GM12864 (cell line): ENCODE results near the gene ST3GAL3.

Experiments
- DNase-seq: peaks from one replicate; pipeline ENCODE4 v3.0.0-alpha.2; 2011; ENCODE audit warnings: low read depth
- H3K4me3 ChIP-seq: 2 replicates; pipeline ENCODE4 v1.5.1; 2011; ENCODE audit warnings: mild to moderate bottlenecking, low read depth, low read length, control low read depth
- CTCF ChIP-seq: IDR thresholded peaks from 2 replicates; pipeline ENCODE4 v1.5.1; 2011; ENCODE audit warnings: low read depth, mild to moderate bottlenecking, moderate library complexity, low read length, control low read depth, inconsistent platforms; ENCODE audit errors: missing control alignments

Gene ST3GAL3

GRCh38 chr1:43818691-43819090 lies 111.4 kb downstream of the ST3GAL3 start:
- TF ChIP-seq CTCF: no peak
- DNase-seq: no peak
- H3K4me3 ChIP-seq: no peak overlapping the region

GRCh38 chr1:43819357-43819756 lies 112.0 kb downstream of the ST3GAL3 start:
- no peak for DNase-seq
- H3K4me3 ChIP-seq: no peak overlapping the region
- TF ChIP-seq CTCF: no peak

- no peak for TF ChIP-seq CTCF
- H3K4me3 ChIP-seq: no peak overlapping the region
- DNase-seq: no peak
Observed at GRCh38 chr1:43821471-43821870, 114.1 kb downstream of the ST3GAL3 start.

DNA sequence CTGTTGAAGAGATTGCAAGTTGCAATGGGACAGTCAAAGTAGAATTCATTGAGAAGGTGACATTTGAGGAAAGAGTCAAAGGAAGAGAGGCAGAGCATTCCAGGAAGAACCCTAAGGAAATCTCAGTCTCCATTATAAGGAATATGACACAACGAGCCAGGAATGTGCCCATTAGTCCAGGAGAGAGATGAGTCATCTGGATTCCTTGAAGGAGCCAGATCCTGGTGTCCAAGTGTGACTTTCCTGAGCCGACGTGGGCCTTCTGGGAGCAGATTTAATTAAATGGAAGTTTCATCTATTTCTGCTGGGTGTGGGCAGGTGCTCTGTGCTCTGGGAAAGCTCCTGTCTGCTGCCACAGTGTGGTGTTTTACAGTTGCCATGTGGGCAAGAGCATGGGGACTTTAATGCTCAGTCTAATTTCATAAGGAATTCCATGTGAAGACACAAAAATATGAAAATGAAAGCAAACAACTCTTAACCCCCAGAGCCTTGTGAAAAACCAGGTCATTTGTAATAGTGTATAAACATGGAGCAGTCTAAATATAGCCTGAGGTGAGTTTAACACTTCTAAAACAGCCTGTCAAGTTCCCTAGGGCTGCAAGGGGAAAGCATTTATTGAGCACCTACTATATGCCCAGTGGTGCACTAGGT lies 114.8 kb downstream of the ST3GAL3 start:
- H3K4me3 ChIP-seq: no peak overlapping the region
- no peak for DNase-seq
- no peak for TF ChIP-seq CTCF

DNA sequence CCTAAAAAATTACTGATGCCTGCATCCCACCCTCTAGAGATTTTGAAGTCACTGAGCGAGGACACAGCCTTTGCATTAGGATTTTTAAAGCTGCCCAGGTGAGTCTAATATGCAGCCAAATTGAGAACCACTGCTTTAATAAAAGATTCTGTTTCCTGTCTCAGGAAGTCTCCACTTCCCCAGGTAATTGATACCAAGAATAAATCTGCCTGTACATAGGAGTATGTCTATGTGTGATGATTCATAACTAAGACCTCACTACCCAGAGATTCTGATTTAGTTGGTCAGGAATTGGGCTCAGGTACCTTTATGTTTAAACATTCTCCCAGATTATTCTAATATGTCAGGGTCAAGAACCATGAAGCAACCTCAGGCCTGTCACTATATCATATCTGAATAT lies 117.5 kb downstream of the ST3GAL3 start:
- no peak for TF ChIP-seq CTCF
- no peak for DNase-seq
- no peak overlapping the region for H3K4me3 ChIP-seq

DNA sequence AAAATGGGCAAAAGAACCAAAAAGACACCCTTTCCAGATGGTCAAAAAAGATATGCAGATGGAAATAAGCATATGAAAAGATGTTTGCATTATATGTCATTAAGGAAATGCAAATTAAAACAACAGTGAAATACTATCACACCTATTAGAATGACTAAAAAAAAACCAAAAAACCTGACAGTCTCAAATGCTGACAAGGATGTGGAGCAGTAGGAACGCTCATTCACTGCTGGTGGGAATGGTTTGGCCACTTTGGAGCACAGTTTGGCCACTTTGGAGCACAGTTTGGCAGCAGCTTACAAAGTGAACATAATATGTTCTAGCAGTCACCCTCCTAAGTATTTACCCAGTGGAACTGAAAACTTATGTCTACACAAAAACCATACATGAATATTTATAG lies 121.2 kb downstream of the ST3GAL3 start:
- no peak overlapping the region for H3K4me3 ChIP-seq
- no peak for DNase-seq
- TF ChIP-seq CTCF: no peak

DNA sequence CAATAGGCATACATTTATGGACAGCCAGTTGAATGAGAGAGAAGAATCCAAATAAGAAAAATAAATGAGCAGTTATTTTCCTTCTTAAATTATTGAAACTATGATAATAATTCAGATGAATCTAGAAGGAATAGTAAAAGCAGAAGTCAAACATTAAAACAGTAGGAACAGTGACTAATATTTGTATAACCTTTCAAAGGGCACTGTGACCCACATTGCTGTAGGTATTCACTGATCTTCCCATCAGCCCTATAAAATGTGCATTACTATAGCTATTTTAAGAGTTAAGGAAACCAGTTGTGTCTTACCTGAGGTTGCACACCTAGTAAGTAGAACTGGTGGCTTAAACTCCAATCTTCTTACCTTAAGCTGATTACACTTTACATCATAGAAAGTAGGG lies 123.5 kb downstream of the ST3GAL3 start:
- TF ChIP-seq CTCF: no peak
- DNase-seq: no peak
- no peak overlapping the region for H3K4me3 ChIP-seq
